Lung (tissue), 12 donors: ENCODE data around the gene STON1. TPM values are rescaled to one million over a fixed set of nuclear protein-coding genes. Genes with fewer than 3 reads are reported as not detected.

Source experiments
- ATAC-seq: fragments of 200-7000 bp; cut with Tn5 transposase; one replicate; pipeline ENCODE4 v1.9.1; 2020; ENCODE audit warnings: moderate number of reproducible peaks; ENCODE audit not compliant: insufficient read depth, low FRiP score
- DNase-seq, 3 donors: peaks; one replicate each; pipeline ENCODE4 v3.0.0-alpha.2; 2013 to 2017
- H3K27ac ChIP-seq, 2 donors: one replicate each; pipeline ENCODE4 v1.5.1; 2013; ENCODE audit warnings: mild to moderate bottlenecking in 2 of 2, moderate library complexity in 2 of 2, control low read depth in 1 of 2, inconsistent platforms in 1 of 2, low read depth in 1 of 2, low read length in 1 of 2
- H3K27me3 ChIP-seq, 3 donors: one replicate each; pipeline ENCODE4 v1.5.1; 2013; ENCODE audit warnings: low read length in 2 of 3; ENCODE audit not compliant: control insufficient read depth in 3 of 3, insufficient read depth in 3 of 3
- H3K36me3 ChIP-seq, 4 donors: one replicate each; pipeline ENCODE4 v1.5.1; 2013; ENCODE audit warnings: low read length in 4 of 4, mild to moderate bottlenecking in 1 of 4, moderate library complexity in 1 of 4; ENCODE audit not compliant: control insufficient read depth in 4 of 4, insufficient read depth in 4 of 4
- H3K4me1 ChIP-seq, 5 donors: one replicate each; pipeline ENCODE4 v1.5.1; 2013; ENCODE audit warnings: low read length in 5 of 5, mild to moderate bottlenecking in 2 of 5, moderate library complexity in 1 of 5; ENCODE audit not compliant: control insufficient read depth in 5 of 5, insufficient read depth in 5 of 5
- H3K4me3 ChIP-seq: one replicate; pipeline ENCODE4 v1.5.1; 2013; ENCODE audit warnings: mild to moderate bottlenecking, control low read depth, moderate library complexity
- H3K9ac ChIP-seq, 2 donors: one replicate each; pipeline ENCODE4 v1.5.1; 2013; ENCODE audit warnings: low read length in 2 of 2, control low read depth in 1 of 2; ENCODE audit not compliant: insufficient read depth in 1 of 2
- H3K9me3 ChIP-seq, 4 donors: one replicate each; pipeline ENCODE4 v1.5.1; 2013; ENCODE audit warnings: low read length in 3 of 4, mild to moderate bottlenecking in 1 of 4, moderate library complexity in 1 of 4; ENCODE audit not compliant: control insufficient read depth in 4 of 4, insufficient read depth in 3 of 4
- CTCF ChIP-seq: IDR thresholded peaks from 2 replicates; pipeline ENCODE4 v1.5.1; 2012; ENCODE audit warnings: mild to moderate bottlenecking; ENCODE audit errors: control extremely low read depth, extremely low read depth
- WGBS, 2 donors: extraction: QIAGEN DNeasy Blood & Tissue Kit; methylation state at CpG; one replicate each; pipeline ENCODE4 v1.1.7; 2013; 5-methylcytosine and 5-hydroxymethylcytosine counted together
- polyA plus RNA-seq, 2 donors: library from polyadenylated mRNA; stranded (reverse); fragments of 200-250 nt; gene quantifications; one replicate each; pipeline ENCODE4 v1.2.1, GENCODE V29; 2013
- total RNA-seq, 2 donors: library from RNA; depleted of rRNA in 1 of 2; stranded (reverse); fragments of >200 nt in 1 of 2; gene quantifications; one replicate each; pipeline ENCODE4 v1.2.1, GENCODE V29; 2014 to 2021
- donor health status: control.
- donor health status: control.
- donor health status: Bipolar disorder and iron deficiency.
- donor health status: healthy.
- donor health status: DM: yes; HTN: yes; CAD: no.

Gene STON1
- total and polyA plus RNA-seq, 4 donors, result 3.8 to 35.2 (median 10.5) TPM

- DNase-seq, result no peak
- H3K9ac ChIP-seq, result no peak overlapping the region
- no peaks in the 10 kb centered on the region for H3K9me3 ChIP-seq
- no peak overlapping the region for H3K27ac ChIP-seq
- H3K36me3 ChIP-seq, result peaks cover 0 to 20% (median 8%) of the 10 kb centered on the region in 4 donors
- no peak for TF ChIP-seq CTCF
- no peak overlapping the region for H3K4me3 ChIP-seq
- H3K27me3 ChIP-seq, result no peaks in the 10 kb centered on the region
- ATAC-seq, result no peak
- H3K4me1 ChIP-seq, result no peaks in the 10 kb centered on the region
- 85 to 98% methylated on average over 4 of the region's 4 CpGs for WGBS, 2 donors
Observed at GRCh38 chr2:48584551-48584950, 54.6 kb downstream of the STON1 start.

DNA sequence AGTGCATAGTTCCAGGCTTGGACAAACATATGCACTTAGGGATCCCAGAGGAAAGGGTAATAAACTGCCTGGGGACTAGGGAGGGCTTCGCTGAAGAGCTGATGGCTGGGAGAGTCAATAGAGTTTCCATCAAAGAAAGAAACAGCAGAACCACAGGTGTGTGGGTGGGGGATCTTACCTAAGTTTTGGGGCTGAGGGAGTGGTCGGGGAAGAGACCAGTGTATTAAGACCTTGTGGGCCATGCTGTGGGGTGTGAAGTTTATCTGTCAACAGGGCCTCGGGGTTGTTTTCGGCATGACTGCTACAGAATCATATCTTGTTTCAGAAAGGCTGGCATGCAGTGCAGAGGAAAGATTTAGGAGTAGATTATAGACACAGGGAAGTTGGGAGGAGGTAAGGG lies 56.5 kb downstream of the STON1 start:
- H3K4me1 ChIP-seq, result no peaks in the 10 kb centered on the region
- no peak overlapping the region for H3K4me3 ChIP-seq
- no peak for TF ChIP-seq CTCF
- H3K9ac ChIP-seq, result no peak overlapping the region
- WGBS, 2 donors, result 67 to 68% methylated on average over 4 of the region's 4 CpGs
- peaks cover 0 to 11% (median 4%) of the 10 kb centered on the region in 4 donors for H3K36me3 ChIP-seq
- no peaks in the 10 kb centered on the region for H3K27me3 ChIP-seq
- H3K27ac ChIP-seq, result no peak overlapping the region
- DNase-seq, result no peak
- ATAC-seq, result no peak
- no peaks in the 10 kb centered on the region for H3K9me3 ChIP-seq

GRCh38 chr2:48587560-48587959 lies 57.6 kb downstream of the STON1 start:
- no peak for DNase-seq
- Histone ChIP-seq H3K4me3 (no peak overlapping the region), H3K9ac (no peak overlapping the region), H3K36me3 (peaks cover 0 to 9% (median 2%) of the 10 kb centered on the region in 4 donors), H3K9me3 (no peaks in the 10 kb centered on the region), H3K27ac (no peak overlapping the region), H3K4me1 (no peaks in the 10 kb centered on the region), H3K27me3 (no peaks in the 10 kb centered on the region)
- TF ChIP-seq CTCF, result no peak
- no peak for ATAC-seq
- WGBS, 2 donors, result 92 to 93% methylated on average over 5 of the region's 5 CpGs

GRCh38 chr2:48587961-48588360 lies 58.0 kb downstream of the STON1 start:
- Histone ChIP-seq H3K4me3 (no peak overlapping the region), H3K36me3 (peaks cover 0 to 12% (median 4%) of the 10 kb centered on the region in 4 donors), H3K27ac (no peak overlapping the region), H3K27me3 (no peaks in the 10 kb centered on the region), H3K9me3 (no peaks in the 10 kb centered on the region), H3K4me1 (no peaks in the 10 kb centered on the region), H3K9ac (no peak overlapping the region)
- DNase-seq, result no peak
- no peak for TF ChIP-seq CTCF
- WGBS, 2 donors, result 96 to 98% methylated on average over 3 of the region's 3 CpGs
- no peak for ATAC-seq
